ENCODE data around the gene COPZ2. TPM values are rescaled to one million over a fixed set of nuclear protein-coding genes. Genes with fewer than 3 reads are reported as not detected.

COPZ2 gene
- total and polyA plus RNA-seq, 9 of the 15 experiments (the other 6 are each of a cell fraction or from before 2014, with no cell fraction given), result 0.22 to 0.49 TPM; not detected in 7

DNA sequence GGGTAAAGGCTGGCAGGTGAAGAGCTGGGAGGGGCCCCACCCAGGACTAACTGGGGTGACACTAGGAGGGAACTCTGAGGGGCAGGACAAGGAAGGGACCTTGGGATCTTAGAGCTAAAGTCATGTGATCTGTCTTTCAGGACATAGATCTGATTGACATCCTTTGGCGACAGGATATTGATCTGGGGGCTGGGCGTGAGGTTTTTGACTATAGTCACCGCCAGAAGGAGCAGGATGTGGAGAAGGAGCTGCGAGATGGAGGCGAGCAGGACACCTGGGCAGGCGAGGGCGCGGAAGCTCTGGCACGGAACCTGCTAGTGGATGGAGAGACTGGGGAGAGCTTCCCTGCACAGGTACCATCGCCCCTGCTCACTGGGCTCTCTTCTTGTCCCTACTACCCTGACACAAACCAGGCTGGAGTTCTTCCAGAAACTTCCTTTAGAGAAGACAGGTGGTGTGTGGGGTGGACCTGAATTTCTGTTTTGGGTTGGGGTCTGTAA, 18.7 kb upstream of the COPZ2 start (continued):
- TF ChIP-seq, protein P1, sequence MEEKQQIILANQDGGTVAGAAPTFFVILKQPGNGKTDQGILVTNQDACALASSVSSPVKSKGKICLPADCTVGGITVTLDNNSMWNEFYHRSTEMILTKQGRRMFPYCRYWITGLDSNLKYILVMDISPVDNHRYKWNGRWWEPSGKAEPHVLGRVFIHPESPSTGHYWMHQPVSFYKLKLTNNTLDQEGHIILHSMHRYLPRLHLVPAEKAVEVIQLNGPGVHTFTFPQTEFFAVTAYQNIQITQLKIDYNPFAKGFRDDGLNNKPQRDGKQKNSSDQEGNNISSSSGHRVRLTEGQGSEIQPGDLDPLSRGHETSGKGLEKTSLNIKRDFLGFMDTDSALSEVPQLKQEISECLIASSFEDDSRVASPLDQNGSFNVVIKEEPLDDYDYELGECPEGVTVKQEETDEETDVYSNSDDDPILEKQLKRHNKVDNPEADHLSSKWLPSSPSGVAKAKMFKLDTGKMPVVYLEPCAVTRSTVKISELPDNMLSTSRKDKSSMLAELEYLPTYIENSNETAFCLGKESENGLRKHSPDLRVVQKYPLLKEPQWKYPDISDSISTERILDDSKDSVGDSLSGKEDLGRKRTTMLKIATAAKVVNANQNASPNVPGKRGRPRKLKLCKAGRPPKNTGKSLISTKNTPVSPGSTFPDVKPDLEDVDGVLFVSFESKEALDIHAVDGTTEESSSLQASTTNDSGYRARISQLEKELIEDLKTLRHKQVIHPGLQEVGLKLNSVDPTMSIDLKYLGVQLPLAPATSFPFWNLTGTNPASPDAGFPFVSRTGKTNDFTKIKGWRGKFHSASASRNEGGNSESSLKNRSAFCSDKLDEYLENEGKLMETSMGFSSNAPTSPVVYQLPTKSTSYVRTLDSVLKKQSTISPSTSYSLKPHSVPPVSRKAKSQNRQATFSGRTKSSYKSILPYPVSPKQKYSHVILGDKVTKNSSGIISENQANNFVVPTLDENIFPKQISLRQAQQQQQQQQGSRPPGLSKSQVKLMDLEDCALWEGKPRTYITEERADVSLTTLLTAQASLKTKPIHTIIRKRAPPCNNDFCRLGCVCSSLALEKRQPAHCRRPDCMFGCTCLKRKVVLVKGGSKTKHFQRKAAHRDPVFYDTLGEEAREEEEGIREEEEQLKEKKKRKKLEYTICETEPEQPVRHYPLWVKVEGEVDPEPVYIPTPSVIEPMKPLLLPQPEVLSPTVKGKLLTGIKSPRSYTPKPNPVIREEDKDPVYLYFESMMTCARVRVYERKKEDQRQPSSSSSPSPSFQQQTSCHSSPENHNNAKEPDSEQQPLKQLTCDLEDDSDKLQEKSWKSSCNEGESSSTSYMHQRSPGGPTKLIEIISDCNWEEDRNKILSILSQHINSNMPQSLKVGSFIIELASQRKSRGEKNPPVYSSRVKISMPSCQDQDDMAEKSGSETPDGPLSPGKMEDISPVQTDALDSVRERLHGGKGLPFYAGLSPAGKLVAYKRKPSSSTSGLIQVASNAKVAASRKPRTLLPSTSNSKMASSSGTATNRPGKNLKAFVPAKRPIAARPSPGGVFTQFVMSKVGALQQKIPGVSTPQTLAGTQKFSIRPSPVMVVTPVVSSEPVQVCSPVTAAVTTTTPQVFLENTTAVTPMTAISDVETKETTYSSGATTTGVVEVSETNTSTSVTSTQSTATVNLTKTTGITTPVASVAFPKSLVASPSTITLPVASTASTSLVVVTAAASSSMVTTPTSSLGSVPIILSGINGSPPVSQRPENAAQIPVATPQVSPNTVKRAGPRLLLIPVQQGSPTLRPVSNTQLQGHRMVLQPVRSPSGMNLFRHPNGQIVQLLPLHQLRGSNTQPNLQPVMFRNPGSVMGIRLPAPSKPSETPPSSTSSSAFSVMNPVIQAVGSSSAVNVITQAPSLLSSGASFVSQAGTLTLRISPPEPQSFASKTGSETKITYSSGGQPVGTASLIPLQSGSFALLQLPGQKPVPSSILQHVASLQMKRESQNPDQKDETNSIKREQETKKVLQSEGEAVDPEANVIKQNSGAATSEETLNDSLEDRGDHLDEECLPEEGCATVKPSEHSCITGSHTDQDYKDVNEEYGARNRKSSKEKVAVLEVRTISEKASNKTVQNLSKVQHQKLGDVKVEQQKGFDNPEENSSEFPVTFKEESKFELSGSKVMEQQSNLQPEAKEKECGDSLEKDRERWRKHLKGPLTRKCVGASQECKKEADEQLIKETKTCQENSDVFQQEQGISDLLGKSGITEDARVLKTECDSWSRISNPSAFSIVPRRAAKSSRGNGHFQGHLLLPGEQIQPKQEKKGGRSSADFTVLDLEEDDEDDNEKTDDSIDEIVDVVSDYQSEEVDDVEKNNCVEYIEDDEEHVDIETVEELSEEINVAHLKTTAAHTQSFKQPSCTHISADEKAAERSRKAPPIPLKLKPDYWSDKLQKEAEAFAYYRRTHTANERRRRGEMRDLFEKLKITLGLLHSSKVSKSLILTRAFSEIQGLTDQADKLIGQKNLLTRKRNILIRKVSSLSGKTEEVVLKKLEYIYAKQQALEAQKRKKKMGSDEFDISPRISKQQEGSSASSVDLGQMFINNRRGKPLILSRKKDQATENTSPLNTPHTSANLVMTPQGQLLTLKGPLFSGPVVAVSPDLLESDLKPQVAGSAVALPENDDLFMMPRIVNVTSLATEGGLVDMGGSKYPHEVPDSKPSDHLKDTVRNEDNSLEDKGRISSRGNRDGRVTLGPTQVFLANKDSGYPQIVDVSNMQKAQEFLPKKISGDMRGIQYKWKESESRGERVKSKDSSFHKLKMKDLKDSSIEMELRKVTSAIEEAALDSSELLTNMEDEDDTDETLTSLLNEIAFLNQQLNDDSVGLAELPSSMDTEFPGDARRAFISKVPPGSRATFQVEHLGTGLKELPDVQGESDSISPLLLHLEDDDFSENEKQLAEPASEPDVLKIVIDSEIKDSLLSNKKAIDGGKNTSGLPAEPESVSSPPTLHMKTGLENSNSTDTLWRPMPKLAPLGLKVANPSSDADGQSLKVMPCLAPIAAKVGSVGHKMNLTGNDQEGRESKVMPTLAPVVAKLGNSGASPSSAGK (IDR thresholded peaks at IDR 0.05), result no peak
- TF ChIP-seq, protein P2, sequence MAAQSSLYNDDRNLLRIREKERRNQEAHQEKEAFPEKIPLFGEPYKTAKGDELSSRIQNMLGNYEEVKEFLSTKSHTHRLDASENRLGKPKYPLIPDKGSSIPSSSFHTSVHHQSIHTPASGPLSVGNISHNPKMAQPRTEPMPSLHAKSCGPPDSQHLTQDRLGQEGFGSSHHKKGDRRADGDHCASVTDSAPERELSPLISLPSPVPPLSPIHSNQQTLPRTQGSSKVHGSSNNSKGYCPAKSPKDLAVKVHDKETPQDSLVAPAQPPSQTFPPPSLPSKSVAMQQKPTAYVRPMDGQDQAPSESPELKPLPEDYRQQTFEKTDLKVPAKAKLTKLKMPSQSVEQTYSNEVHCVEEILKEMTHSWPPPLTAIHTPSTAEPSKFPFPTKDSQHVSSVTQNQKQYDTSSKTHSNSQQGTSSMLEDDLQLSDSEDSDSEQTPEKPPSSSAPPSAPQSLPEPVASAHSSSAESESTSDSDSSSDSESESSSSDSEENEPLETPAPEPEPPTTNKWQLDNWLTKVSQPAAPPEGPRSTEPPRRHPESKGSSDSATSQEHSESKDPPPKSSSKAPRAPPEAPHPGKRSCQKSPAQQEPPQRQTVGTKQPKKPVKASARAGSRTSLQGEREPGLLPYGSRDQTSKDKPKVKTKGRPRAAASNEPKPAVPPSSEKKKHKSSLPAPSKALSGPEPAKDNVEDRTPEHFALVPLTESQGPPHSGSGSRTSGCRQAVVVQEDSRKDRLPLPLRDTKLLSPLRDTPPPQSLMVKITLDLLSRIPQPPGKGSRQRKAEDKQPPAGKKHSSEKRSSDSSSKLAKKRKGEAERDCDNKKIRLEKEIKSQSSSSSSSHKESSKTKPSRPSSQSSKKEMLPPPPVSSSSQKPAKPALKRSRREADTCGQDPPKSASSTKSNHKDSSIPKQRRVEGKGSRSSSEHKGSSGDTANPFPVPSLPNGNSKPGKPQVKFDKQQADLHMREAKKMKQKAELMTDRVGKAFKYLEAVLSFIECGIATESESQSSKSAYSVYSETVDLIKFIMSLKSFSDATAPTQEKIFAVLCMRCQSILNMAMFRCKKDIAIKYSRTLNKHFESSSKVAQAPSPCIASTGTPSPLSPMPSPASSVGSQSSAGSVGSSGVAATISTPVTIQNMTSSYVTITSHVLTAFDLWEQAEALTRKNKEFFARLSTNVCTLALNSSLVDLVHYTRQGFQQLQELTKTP (IDR thresholded peaks at IDR 0.05; ENCODE audit: low read depth in 1 of 2, partially characterized antibody in 2 of 2), result no peak
- TF ChIP-seq ZNF197 (CRISPR knock-in tag; IDR thresholded peaks at IDR 0.05; ENCODE audit: low read depth) (no peak), ZNF175 (CRISPR knock-in tag; IDR thresholded peaks at IDR 0.05; ENCODE audit: low read depth) (0 out of 2 replicates have a peak, but pooled peaks have one; percentile 45), SP1 (CRISPR knock-in tag; IDR thresholded peaks at IDR 0.05) (no peak), ZNF668 (CRISPR knock-in tag; IDR thresholded peaks at IDR 0.05) (0 out of 2 replicates have a peak, but pooled peaks have one; percentile 75), NFATC3 (IDR thresholded peaks at IDR 0.05) (no peak), SMAD4 (CRISPR knock-in tag; conservative IDR thresholded peaks at IDR 0.05) (peak; percentile 6; the same call in 1 of the 2 replicates), NRF1 (conservative IDR thresholded peaks at IDR 0.05 in 1 of 2, IDR thresholded peaks at IDR 0.05 in 1 of 2) (no peak; a peak in 1 of 4 replicates)
- TF ChIP-seq, protein P3, sequence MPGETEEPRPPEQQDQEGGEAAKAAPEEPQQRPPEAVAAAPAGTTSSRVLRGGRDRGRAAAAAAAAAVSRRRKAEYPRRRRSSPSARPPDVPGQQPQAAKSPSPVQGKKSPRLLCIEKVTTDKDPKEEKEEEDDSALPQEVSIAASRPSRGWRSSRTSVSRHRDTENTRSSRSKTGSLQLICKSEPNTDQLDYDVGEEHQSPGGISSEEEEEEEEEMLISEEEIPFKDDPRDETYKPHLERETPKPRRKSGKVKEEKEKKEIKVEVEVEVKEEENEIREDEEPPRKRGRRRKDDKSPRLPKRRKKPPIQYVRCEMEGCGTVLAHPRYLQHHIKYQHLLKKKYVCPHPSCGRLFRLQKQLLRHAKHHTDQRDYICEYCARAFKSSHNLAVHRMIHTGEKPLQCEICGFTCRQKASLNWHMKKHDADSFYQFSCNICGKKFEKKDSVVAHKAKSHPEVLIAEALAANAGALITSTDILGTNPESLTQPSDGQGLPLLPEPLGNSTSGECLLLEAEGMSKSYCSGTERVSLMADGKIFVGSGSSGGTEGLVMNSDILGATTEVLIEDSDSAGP (CRISPR knock-in tag; IDR thresholded peaks at IDR 0.05), result no peak

All from K562 (cell line).